ENCODE results near the gene OCEL1.
"Not testable (repeated sequence)": the region's sequence is repeated elsewhere in the genome, so short reads cannot be mapped to it uniquely, and the experiment has no call there.

The OCEL1 gene, protein sequence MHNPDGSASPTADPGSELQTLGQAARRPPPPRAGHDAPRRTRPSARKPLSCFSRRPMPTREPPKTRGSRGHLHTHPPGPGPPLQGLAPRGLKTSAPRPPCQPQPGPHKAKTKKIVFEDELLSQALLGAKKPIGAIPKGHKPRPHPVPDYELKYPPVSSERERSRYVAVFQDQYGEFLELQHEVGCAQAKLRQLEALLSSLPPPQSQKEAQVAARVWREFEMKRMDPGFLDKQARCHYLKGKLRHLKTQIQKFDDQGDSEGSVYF

DNA sequence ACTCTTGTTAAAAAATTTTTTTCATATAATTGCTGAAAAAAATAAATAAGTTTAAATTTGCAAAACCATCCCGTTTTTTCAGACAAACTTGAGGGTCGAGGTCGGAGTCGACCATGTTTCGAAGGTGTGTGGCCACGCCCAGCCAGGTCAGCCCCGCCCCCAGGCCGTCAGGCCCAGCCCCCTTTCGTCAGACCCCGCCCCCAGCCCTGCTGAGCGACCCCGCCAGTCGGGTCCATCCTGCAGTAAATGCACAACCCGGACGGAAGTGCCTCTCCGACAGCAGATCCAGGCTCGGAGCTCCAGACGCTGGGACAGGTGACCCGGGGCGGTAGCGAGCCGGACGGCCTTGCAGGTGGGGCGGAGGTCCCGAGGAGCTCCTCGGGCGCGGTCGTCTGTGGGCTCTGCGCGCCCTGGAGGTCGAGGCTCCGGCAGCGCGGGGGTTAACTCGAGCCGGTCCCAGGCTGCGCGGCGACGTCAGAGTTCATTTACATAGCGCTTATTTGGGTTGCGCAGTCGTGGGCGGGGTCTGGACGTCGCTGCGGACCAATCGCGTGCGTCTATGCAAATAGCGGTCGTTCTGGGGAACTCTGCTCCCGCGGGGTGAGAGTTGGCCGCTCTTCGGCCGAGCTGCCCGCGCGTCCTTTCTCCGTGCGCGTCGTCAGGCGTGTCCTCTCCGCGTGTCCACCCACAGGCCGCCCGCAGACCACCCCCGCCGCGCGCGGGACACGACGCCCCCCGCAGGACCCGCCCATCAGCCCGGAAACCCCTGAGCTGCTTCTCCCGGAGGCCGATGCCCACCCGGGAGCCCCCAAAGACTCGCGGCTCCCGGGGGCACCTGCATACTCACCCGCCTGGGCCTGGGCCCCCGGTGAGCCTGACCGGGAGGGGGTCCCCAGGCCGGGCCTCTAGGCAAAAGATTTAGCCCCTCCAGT lies at the start of gene OCEL1:
TSS of gene OCEL1 (plus strand) at position 225 of the 932 bp plus-strand sequence. CDS start at position 247, 22 bp downstream.
- peak; percentile 96 for DNase-seq

DNA sequence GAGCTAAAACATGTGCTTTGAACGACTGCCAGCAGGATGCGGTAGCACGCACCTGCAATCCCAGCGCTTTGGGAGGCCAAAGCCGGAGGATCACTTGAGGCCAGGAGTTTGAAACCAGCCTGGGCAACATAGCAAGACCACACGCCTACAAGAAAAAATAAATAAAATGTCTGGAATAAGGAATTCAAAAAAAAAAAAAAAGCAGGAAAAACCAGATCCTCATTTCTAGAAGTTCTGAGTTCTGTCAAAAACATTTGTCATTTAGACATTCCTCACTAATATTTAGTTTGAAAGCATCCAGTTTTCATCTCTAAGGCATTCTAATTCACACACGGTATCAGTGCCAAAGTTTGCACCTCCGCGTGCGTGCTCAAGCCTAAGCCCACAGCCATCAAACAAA lies 47.7 kb upstream of the OCEL1 start:
- no peak for DNase-seq

DNA sequence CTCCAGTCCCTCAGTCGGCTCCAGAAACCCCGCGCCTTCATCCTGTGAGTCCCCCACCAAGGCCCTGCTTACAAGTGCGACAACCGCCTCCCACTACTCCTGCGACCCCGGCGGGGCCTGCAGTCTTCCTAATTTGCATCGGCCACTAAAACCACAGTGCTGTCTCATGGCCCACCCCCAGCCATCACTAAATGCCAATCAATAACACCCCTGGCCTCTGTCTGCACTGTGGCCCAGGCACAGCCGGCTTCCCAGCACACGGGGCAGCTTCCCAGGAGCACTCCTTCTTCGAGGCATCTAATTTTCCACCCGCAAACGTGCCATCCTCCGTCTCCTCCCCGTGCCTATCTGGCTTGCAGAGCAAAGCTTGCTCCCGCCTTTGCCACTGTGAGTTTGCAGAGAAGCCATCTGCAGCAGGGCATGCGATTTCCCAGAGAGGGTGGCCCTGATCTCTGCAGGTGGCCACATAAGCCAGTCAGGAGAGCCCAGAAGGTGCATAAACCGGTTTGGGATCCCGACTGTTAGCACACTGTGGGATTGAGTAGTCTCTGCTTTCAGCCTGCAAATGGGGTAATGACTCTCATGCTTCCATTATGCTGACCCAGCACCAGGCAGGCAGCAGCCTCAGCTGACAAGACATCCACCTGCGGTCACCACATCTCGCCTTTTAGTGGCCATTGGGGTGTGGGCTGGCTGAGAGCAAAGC lies 44.9 kb upstream of the OCEL1 start:
- DNase-seq, result no peak

DNA sequence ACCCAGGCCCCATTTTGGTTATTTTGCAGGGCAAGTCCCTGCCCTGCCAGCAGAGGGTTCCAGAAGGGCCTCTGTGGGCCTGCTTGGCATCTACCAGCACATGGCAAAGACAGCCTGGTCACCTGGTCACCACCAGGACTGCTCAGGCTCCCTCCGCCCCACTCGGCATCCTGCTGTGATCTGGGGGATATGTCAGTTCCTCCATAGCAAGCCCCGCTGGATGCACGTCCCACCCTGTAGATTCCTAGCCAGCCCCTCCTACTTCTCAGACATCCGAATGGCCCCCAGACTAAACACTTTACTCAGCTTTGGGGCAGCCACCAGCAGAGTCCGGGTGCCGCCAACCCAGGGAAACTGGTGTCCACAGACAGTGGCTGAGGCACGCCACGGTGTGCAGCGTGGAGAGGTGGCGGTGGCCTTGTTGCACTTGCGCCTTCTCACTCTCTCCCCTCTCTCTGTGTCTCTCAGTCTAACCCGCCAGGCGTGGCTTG lies 42.7 kb upstream of the OCEL1 start:
- DNase-seq, result no peak

DNA sequence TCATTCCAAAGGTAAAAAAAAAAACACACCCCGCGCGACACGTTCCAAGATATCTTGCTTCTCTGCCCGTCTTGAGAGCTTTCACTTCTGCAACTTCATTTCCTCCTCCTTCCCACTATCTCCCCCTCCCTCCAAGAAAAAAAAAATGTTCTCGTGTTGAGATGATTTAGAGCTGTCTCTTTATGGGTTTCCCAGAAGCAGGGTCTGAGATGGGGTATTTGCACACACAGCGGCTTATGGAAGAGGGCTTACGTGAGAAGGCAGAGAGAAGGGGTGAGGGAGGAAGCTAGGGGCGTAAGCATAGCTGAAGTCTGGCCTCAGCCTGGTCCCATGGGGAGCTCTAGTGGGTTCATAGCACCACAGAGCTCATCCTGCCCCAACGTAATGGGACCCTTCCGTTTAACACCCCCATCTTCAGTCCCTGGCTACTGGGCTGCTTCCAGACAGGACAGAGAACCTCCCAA lies 42.1 kb upstream of the OCEL1 start:
- DNase-seq, result peak; percentile 5

DNA sequence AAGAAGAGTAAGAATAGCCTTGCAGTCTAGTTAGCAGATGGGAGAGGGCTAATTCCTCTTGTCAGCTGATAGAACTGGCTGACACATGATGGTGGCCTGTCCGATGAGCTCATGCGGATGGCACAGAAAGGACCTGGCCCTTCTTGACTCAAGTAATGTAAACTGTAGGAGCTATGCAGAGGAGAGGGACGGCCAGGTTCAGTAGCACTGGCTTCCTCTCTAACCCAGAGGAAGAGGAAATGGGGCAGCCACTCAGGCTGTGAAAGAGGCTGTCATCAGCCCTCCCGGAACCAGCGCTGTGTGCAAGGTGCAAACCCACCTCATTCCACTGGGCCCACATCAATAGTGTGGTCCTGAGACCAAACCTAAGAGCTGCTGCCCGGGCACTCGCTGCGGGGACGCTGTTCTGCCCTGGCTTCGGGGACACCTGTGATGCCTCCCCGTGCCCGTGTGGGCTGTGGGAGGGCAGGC lies 41.6 kb upstream of the OCEL1 start:
- DNase-seq, result peak; percentile 19

DNA sequence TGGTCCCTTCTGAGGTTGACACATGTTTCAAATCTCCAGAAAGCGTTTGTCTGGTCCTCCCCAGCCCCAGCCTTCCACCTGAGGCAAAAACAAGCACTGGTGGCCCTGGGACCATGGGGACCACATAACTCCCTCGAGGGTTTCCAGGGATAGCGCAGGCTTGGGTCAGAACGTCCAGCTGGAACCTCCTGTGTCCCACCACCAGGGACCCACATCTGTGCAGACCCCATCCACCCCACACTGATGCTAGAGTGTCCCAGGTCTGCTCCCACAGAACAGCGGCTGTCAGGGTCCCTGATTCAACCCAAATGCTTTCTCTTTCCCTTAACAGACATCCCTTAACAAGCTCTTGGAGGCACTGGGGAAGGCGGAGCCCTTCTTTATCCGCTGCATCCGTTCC lies 40.4 kb upstream of the OCEL1 start:
- no peak for DNase-seq

DNA sequence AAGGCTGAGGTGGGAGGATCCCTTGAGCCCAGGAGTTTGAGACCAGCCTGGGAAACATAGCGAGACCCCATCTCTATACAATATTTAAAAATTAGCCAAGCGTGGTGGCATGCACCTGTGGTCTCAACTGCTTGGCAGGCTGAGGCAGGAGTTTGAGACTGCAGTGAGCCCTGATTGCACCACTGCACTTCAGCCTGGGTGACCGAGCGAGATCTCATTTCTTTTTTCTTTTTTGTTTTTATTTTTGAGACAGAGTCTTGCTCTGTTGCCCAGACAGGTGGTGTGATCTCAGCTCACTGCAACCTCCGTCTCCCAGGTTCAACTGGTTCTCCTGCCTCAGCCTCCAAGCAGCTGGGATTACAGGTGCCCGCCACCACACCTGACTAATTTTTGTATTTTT lies 34.3 kb upstream of the OCEL1 start:
- not testable (repeated sequence) for DNase-seq

DNA sequence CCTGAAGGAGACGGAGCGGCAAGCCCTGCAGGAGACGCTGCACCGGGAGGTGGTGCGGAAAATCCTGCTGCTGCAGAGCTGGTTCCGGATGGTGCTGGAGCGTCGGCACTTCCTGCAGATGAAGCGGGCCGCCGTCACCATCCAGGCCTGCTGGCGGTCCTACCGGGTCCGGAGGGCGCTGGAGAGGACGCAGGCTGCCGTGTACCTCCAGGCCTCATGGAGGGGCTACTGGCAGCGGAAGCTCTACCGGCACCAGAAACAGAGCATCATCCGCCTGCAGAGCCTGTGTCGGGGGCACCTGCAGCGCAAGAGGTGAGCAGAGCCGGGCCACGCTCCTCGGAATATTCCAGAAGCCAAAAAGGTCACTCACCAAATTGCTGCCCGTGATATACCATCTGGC lies 33.3 kb upstream of the OCEL1 start:
- DNase-seq, result no peak

DNA sequence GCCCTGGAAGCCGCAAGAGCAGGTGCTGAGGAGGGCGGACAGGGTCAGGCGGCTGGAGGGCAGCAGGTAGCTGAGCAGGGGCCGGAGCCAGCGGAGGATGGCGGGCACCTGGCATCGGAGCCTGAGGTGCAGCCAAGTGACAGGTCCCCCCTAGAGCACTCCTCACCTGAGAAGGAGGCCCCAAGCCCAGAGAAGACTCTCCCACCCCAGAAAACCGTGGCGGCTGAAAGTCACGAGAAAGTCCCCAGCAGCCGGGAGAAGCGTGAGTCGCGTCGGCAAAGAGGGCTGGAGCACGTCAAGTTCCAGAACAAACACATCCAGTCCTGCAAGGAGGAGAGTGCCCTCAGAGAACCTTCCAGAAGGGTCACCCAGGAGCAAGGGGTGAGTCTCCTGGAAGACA lies 31.4 kb upstream of the OCEL1 start:
- no peak for DNase-seq

DNA sequence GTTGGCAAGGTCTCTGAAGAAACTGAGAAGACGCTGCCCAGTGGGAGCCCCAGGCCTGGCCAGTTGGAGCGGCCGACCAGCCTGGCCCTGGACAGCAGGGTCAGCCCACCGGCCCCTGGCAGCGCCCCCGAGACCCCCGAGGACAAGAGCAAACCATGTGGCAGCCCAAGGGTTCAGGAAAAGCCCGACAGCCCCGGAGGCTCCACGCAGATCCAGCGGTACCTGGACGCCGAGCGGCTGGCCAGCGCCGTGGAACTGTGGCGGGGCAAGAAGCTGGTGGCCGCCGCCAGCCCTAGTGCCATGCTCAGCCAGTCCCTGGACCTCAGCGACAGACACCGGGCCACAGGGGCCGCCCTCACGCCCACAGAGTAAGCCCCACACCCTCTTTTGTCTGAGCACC lies 30.9 kb upstream of the OCEL1 start:
- DNase-seq, result no peak

DNA sequence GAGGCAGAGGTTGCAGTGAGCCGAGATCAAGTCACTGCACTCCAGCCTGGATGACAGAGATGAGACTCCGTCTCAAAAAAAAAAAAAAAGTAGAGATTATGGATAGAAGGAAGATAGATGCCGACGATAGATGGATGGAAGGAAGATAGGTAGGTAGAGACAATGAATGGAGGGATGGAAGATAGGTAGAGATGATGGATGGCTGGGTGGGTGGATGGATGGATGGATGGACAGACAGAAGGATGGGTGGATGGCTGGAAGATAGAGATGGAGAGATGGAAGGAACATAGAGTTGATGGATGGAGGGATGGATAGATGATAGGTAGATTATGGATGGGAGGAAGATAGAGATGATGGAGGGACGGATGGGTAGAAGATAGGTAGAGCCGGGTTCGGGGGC lies 29.4 kb upstream of the OCEL1 start:
- DNase-seq, result no peak

DNA sequence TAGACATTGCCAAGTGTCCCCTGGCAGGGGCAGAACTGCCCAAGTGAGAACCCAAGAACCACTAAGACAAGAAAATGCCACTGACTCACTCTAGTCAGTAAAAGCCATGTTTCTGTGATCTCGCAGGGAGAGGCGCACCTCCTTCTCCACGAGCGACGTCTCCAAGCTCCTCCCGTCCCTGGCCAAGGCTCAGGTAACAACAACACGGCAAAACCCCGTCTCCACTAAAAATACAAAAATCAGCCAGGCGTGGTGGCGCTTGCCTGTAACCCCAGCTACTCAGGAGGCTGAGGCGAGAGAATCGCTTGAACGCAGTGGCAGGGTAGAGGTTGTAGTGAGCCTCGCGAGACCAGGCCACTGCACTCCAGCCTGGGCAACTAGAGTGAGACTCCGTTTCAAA lies 28.4 kb upstream of the OCEL1 start:
- DNase-seq, result no peak

DNA sequence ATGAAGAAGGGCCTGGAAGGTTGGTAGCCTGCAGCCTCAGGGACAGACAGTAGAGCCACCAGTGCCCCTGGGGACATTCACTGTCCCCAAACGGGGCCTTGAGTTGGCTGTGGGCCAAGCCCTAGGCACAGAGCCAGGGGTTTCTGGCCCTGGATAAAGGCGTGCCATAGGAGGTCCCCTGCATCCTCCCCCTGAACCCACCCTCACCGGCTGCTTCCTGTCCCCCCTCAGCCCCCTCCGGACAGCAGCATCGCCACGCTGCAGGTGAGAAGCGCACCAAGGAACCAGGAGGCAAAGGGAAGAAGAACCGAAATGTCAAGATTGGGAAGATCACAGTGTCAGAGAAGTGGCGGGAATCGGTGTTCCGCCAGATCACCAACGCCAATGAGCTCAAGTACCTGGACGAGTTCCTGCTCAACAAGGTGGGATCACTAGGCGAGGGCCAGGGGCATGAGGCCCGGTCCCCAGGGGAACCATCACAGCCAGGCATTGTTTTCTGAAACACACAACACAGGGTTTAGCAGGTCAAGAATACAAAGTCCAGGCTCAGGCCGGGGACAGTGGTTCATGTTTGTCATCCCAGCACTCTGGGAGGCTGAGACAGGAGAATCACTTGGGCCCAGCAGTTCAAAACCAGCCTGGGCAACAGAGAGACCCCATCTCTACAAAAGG lies 25.5 kb upstream of the OCEL1 start:
- no peak for DNase-seq

DNA sequence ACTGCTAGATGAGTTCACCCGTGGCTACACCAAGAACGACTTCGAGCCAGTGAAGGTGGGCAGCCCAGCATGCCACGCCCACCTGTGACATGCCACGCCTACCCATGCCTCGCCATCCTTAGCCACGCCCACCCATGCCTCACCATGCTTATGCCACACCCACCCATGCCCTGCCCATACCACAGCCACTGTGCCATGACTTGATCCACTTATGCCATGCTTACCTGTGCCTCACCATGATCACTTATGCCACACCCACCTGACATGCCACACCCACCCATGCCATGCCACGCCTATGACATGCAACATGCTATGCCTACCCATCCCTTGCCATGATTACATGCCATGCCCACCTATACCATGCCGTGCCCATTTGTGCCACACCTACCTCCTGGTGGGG lies 23.8 kb upstream of the OCEL1 start:
- DNase-seq, result no peak

DNA sequence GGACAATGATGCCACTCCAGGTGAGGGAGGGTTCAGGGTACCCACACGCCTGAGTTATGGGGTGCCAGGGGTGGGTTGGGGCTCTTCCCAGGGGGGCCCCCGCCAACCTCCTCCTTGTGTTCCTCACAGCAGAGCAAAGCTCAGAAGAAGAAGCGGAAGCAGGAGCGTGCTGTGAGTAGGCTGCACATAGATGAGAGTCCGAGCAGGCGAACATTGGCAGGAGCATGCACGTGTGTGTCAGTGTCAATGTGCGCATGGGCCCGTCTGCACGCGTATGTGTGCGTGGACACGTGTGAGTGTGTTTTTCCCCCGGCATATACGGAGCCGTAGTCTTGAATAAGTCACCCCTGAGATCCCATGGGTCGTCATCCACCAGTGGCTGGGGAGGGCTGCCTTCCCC lies 23.3 kb upstream of the OCEL1 start:
- DNase-seq, result no peak

DNA sequence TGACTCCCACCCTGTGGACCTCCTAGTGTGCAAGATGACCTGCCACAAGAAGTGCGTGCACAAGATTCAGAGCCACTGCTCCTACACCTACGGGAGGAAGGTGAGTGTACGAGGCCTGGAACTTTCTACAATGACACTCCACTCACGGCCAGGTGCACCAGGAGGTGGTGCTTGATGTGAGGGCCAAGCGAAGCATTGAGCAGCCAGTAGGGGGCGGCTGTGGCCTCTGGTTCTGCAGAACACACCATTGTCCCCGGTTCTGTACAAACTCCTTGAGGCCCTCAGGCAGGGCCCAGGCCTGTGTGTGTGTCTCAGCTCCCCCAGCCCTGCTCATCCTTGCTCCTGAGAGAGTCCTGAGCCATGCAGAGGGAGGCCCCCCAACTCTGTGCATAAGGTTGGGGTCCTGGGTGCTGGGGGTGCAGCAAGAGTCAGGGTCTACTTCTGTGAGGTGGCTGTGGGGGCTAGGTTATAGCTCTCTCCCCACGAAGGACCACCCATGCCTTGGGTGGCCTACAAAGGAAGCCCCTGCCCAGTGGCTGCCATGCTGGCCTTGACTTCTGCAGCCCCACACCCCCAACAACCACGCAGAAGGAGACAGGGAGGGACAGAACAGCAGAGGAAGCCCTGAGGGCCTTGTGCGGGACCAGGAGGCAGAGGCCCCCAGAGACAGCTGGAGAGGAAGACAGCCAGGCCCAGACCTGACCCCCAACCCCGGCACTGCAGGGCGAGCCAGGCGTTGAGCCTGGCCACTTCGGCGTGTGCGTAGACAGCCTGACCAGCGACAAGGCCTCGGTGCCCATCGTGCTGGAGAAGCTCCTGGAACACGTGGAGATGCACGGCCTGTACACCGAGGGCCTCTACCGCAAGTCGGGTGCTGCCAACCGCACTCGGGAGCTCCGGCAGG lies 20.5 kb upstream of the OCEL1 start:
- DNase-seq, result peak; percentile 40

DNA sequence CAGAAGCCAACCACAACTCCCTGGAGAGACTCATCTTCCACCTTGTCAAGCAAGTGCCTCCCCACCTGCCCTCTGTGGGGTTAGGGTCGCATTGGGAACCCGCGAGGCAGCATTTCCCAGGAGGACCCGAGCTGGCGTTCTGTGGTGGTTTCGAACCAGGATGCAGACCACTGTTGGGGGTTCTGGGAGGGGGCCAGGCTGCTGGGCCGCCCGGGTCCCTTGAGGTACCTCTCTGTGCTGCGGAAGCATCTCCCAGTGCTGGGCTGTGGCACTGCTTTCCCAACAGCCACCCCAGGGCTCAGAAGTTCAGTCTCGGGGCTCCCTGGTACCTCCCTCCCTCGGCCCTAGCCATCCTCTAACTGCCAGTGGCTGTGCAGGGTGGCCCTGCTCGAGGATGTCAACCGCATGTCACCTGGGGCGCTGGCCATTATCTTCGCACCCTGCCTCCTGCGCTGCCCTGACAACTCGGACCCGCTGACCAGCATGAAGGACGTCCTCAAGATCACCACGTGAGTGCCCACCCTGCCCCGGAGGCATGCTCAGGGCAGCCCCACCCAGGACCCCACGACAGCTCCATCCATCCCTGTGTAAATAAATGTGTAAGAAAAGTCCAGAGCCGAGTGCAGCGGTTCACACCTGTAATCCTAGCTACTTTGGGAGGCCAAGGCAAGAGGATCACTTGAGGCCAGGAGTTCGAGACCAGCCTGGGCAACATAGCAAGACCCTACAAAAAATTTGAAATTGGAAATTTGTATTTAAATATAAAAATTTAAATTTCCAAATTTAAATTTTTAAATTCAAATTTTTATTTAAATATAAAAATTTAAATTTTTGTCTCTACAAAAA lies 19.1 kb upstream of the OCEL1 start:
- DNase-seq, result no peak

DNA sequence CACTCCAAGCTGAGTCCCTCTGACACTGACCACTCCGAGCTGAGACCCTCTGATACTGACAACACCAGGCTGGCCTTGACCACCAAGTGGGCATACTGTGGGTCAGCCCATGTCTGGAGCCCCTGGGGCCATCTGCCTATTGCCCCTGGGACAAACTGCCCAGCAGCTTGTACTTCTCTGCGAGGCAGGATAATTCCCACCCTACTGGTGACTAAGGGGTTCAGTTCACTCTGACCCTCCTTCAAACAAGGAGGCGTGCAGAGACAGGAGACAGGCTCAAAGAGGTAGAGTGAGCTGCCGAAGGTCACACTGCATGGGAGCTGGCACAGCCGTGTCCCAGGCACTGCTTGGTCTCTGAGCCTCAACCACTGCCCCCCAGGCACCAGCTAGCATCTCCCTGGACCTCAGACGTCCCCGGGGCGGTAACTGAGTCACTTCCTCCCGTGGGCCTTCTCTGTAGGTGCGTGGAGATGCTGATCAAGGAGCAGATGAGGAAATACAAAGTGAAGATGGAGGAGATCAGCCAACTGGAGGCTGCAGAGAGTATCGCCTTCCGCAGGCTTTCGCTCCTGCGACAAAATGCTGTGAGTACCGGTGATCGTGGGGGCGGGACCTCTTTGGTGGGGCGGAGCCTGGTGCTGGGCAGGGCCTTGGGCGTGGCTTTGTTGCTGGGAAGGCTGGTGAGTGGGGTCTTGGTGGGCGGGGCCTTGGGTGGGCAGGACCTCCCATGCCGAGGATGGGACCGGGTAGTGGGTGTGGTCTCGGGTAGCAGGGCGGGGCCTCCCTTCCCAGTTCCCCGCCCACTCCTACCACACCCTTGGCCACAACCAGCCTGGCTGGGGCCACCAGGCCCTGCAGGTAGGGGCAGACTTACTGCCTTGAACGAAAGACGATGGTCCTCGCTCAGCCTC lies 16.6 kb upstream of the OCEL1 start:
- peak; percentile 20 for DNase-seq
